Urinary bladder (tissue), 4 donors: ENCODE measurements around the gene ALK. TPM values are rescaled to one million over a fixed set of nuclear protein-coding genes. Genes with fewer than 3 reads are reported as not detected.

Source experiments
- DNase-seq: peaks from one replicate; pipeline ENCODE4 v3.0.0-alpha.2; 2015; ENCODE audit errors: extremely low spot score
- H3K27ac ChIP-seq: one replicate; pipeline ENCODE4 v1.5.1; 2013; ENCODE audit warnings: low read depth, mild to moderate bottlenecking, moderate library complexity
- H3K36me3 ChIP-seq: one replicate; pipeline ENCODE4 v1.6.1; 2013; ENCODE audit warnings: mild to moderate bottlenecking, moderate library complexity; ENCODE audit not compliant: insufficient read depth
- H3K4me1 ChIP-seq: one replicate; pipeline ENCODE4 v1.6.1; 2013; ENCODE audit warnings: mild to moderate bottlenecking, moderate library complexity; ENCODE audit not compliant: insufficient read depth
- H3K4me3 ChIP-seq: one replicate; pipeline ENCODE4 v1.5.1; 2013; ENCODE audit warnings: low read depth, low read length
- WGBS: extraction: QIAGEN DNeasy Blood & Tissue Kit; methylation state at CpG from one replicate; pipeline ENCODE4 v1.1.7; 2013; 5-methylcytosine and 5-hydroxymethylcytosine counted together
- polyA plus RNA-seq: library from polyadenylated mRNA; stranded (reverse); fragments of 200-250 nt; gene quantifications from one replicate; pipeline ENCODE4 v1.2.3, GENCODE V29; 2013
- total RNA-seq: library from RNA; depleted of rRNA; stranded (reverse); fragments of >200 nt; gene quantifications from one replicate; pipeline ENCODE4 v1.2.3, GENCODE V29; 2014
- donor health status: healthy with polysubstance abuse.
- donor health status: healthy.

The ALK gene
- total and polyA plus RNA-seq, 2 donors, result 0.29 to 1.0 TPM

DNA sequence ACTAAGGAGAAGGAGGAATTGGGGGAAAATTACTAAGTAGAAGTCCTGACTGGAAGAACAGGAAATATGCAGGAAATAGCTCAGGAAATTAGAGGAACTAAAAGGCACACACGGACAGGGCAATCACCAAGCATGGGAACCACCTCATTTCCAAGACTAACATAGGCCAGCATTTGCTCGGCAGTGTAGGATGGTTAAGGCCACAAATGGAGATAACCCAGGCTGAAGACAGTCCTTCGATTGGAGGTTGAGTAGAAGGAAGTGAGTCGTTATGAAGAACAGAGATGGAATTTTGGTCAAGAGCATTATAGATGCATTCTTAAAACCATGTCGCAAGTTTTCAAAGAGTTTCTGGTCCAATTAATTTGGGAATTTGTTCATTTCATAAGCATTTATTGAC is 401.4 kb downstream of the ALK start:
- H3K36me3 ChIP-seq, result no peaks in the 10 kb centered on the region
- DNase-seq, result no peak
- no peaks in the 10 kb centered on the region for H3K4me1 ChIP-seq
- H3K4me3 ChIP-seq, result no peak overlapping the region
- H3K27ac ChIP-seq, result no peak overlapping the region
- 88% methylated on average over 5 of the region's 5 CpGs for WGBS

GRCh38 chr2:29519338-29519925 is 402.0 kb downstream of the ALK start:
- no peak for DNase-seq
- H3K4me1 ChIP-seq, result no peaks in the 10 kb centered on the region
- H3K4me3 ChIP-seq, result no peak overlapping the region
- H3K27ac ChIP-seq, result no peak overlapping the region
- no peaks in the 10 kb centered on the region for H3K36me3 ChIP-seq
- WGBS, result 96% methylated on average over 3 of the region's 3 CpGs

- no peak for DNase-seq
- Histone ChIP-seq H3K4me1 (no peaks in the 10 kb centered on the region), H3K27ac (no peak overlapping the region), H3K4me3 (no peak overlapping the region), H3K36me3 (no peaks in the 10 kb centered on the region)
- 89% methylated on average over 1 of the region's 1 CpG for WGBS
These were observed 402.6 kb downstream of the ALK start for GRCh38 chr2:29518646-29519337.

DNA sequence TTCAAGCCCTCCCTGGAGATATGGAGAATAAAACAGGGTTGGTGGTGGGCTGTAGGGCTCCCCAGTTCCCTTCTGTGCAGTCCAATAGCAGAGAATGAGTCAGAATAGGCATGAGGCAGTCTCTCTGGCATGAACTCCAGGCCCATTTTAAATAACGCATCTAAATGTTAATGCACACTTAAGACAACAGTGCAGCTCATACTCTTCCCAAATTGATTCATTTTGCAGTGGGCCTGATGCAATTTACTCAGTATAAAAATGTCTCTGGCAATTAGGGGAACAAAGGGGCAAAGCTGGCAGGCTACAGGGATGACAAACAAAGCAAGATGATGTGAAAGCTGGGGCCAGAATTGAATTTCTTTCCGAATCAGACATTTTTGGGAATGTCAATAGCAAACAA is 403.4 kb downstream of the ALK start:
- Histone ChIP-seq H3K36me3 (no peaks in the 10 kb centered on the region), H3K4me3 (no peak overlapping the region), H3K27ac (no peak overlapping the region), H3K4me1 (no peaks in the 10 kb centered on the region)
- WGBS, result 84% methylated on average over 2 of the region's 2 CpGs
- no peak for DNase-seq

DNA sequence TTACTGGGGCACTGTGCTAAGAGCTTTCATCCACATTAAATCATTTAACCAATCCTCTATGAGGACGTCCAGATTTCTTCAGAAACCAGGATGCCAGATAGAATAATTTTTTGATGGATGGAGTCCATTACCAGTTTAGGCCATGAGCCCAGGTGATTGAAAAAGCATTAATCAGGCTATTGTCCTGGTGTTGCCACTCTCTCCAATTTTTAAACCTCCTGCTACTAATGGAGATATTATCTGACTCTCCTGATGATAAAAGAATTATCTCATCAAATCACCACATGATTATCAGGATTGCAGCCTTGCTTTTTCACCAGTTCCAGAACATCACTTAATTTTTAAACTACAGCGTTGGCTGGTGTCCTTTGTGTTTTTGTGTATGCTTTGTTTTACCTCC is 404.0 kb downstream of the ALK start:
- Histone ChIP-seq H3K36me3 (no peaks in the 10 kb centered on the region), H3K4me3 (no peak overlapping the region), H3K4me1 (no peaks in the 10 kb centered on the region), H3K27ac (no peak overlapping the region)
- peak; percentile 42 for DNase-seq
- 84% methylated on average over 2 of the region's 2 CpGs for WGBS

DNA sequence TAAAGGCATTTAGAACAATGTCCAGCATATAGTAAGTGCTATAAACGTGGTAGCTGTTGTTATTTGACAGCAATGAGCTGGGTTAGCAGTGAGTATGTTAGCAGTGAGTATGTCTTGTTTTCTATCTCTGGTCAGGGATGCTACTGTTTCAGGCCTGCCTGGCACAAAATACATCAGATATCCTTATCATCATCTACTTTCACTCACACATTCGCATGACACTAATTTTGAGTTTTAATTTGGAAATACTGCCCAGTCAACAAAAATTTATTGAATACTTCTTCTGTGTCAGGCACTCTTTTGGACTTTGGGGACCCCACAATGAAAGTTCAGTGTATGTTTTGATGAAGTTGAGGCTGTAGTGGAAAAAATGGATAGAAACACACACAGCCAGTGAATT is 404.6 kb downstream of the ALK start:
- H3K4me1 ChIP-seq, result no peaks in the 10 kb centered on the region
- no peaks in the 10 kb centered on the region for H3K36me3 ChIP-seq
- no peak overlapping the region for H3K27ac ChIP-seq
- 83% methylated on average over 2 of the region's 2 CpGs for WGBS
- no peak for DNase-seq
- H3K4me3 ChIP-seq, result no peak overlapping the region

DNA sequence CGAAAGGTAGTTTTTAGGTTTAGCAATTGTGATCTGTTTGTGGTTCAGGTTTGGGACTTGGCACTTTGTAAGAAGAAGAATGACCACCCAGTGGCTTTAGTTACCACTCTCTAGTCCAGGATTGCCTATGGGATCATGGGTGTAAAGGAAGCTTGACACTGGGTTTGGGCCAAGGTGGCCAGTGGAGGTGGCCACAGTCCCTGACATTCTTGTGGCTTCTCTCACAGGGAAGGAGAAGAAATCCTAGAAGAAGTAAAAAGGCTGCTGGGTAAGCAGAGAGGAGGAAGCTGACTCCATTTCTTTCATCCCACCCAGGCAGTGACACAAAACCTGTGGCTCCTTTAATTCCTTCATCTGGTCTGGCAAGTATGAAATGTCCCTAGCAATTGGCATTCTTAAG is 411.5 kb downstream of the ALK start:
- no peaks in the 10 kb centered on the region for H3K36me3 ChIP-seq
- WGBS, result 80% methylated on average over 1 of the region's 1 CpG
- no peak overlapping the region for H3K27ac ChIP-seq
- no peaks in the 10 kb centered on the region for H3K4me1 ChIP-seq
- DNase-seq, result no peak
- H3K4me3 ChIP-seq, result no peak overlapping the region

- WGBS, result 94% methylated on average over 1 of the region's 1 CpG
- no peak for DNase-seq
- no peak overlapping the region for H3K27ac ChIP-seq
- H3K4me1 ChIP-seq, result no peaks in the 10 kb centered on the region
- H3K36me3 ChIP-seq, result no peaks in the 10 kb centered on the region
- H3K4me3 ChIP-seq, result no peak overlapping the region
These were observed 412.0 kb downstream of the ALK start for GRCh38 chr2:29509397-29509796.

DNA sequence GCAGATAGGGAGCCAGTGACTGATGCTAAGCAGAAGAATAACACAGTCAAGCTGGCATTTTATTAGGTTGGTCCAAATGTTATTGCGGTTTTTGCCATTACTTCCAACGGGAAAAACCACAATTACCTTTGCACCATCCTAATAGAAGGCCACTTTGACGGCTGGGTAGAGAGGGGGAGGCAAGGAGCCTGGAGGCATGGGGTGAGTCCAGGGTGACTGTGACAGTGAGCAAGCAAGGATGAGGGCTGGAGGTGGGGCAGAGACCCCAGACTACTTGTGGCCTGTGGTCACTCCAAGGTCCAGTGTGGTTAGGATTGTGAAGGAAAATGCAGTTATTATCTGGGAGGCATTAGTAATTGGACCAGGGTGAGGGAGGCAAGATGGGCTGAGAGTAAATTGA is 416.6 kb downstream of the ALK start:
- Histone ChIP-seq H3K36me3 (no peaks in the 10 kb centered on the region), H3K27ac (no peak overlapping the region), H3K4me3 (no peak overlapping the region), H3K4me1 (no peaks in the 10 kb centered on the region)
- 82% methylated on average over 3 of the region's 3 CpGs for WGBS
- DNase-seq, result no peak

DNA sequence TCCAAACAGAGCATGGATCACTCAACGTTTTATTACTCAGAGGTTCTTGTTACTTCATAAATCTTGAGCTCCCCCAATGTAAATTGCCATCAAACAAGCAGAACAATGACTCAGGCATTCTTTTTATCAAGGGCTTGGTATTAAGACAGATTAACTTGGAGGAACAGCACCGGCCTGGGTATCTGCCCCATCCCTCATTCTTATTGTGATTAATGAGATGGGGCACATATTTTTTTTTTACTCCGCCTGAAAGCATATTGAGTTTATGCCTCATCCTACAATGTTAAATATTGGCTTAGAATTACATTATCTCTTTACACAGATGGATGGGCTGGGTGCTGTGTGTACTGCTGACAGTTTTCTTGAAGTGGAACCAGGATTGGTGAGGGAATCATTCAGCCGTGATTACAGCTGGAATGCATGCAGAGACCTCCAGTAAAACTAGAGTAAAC is 418.9 kb downstream of the ALK start:
- no peak for DNase-seq
- no peaks in the 10 kb centered on the region for H3K36me3 ChIP-seq
- H3K27ac ChIP-seq, result no peak overlapping the region
- WGBS, result 22% methylated on average over 4 of the region's 4 CpGs
- no peaks in the 10 kb centered on the region for H3K4me1 ChIP-seq
- H3K4me3 ChIP-seq, result no peak overlapping the region

DNA sequence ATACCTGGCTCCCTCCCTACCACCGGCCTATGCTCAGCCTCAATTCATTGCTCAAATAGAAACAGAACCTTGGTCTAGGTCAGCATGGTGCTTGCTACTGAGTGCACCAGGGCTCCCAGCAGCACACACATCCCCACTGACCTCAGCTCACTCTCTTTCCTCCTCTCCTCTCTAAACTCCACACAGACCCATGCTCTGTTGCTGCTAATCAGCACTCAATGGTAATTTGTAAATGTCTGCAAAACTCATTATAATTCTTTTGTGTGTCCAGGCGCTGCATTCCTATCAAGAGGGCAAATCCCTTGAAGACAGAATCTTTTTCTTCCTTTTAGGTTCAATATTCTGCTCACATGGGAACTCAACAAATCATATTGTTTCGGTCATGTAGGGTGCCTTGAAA is 424.0 kb downstream of the ALK start:
- WGBS, result 96% methylated on average over 3 of the region's 3 CpGs
- no peak for DNase-seq
- no peaks in the 10 kb centered on the region for H3K36me3 ChIP-seq
- no peaks in the 10 kb centered on the region for H3K4me1 ChIP-seq
- no peak overlapping the region for H3K27ac ChIP-seq
- no peak overlapping the region for H3K4me3 ChIP-seq

DNA sequence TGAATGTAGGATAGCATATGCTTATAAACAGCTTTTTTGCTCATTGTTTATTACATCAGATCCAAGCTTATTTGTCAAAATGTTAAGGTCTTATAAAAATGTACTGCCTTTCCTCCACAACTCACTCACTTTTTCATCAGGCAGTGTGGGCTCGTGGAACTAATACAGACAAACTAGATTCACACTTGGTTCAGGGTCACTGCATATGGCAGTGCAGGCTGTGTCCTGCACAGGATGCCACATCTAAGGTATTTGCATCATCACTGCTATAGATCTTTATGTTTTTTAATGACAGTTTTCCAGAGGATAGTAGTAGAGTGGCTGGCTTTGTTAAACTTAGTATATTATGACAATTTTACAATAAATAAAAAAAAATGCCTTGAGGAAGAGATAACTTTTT is 425.2 kb downstream of the ALK start:
- WGBS, result 46% methylated on average over 1 of the region's 1 CpG
- Histone ChIP-seq H3K27ac (no peak overlapping the region), H3K4me1 (no peaks in the 10 kb centered on the region), H3K36me3 (no peaks in the 10 kb centered on the region), H3K4me3 (no peak overlapping the region)
- DNase-seq, result no peak

GRCh38 chr2:29495536-29496060 is 425.8 kb downstream of the ALK start:
- WGBS, result 63% methylated on average over 4 of the region's 4 CpGs
- Histone ChIP-seq H3K36me3 (no peaks in the 10 kb centered on the region), H3K4me3 (no peak overlapping the region), H3K27ac (no peak overlapping the region), H3K4me1 (no peaks in the 10 kb centered on the region)
- DNase-seq, result no peak

DNA sequence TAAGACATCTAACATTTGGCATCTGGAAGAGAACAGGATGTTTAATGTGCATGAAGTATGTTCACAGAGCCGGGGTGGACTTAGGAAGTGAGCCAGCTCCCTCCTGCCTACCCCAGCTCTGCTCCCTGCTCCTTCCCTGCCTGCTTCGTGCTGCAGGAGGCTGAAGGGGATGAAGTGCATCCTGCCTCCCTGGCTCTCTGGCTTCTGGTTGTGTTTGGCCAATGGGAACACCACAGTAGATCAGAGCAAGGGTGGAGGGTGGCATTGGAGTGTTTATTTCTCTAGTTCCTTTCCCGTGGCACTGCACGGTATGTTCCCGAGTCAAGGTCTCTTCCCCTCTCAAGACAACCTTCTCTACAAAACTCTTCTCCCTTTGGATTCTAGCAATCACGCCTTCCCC is 426.3 kb downstream of the ALK start:
- Histone ChIP-seq H3K27ac (no peak overlapping the region), H3K4me3 (no peak overlapping the region), H3K4me1 (no peaks in the 10 kb centered on the region), H3K36me3 (no peaks in the 10 kb centered on the region)
- 57% methylated on average over 6 of the region's 6 CpGs for WGBS
- DNase-seq, result no peak
